IPS-18c (cell line): Measurements from ENCODE around the gene BTBD2.

ENCODE experiments used
- H3K4me3 ChIP-seq: 2 replicates; pipeline ENCODE4 v1.7.0; 2013; ENCODE audit warnings: low read depth, mild to moderate bottlenecking, low read length, moderate library complexity; ENCODE audit not compliant: insufficient read depth
- H3K9me3 ChIP-seq: one replicate; pipeline ENCODE4 v1.6.1; 2013; ENCODE audit warnings: mild to moderate bottlenecking, low read length, moderate library complexity; ENCODE audit not compliant: control insufficient read depth, insufficient read depth

BTBD2 gene

GRCh38 chr19:2053601-2054389, 38.3 kb upstream of the BTBD2 start:
- no peaks in the 10 kb centered on the region for H3K9me3 ChIP-seq

GRCh38 chr19:2051773-2052704, 36.5 kb upstream of the BTBD2 start:
- Histone ChIP-seq H3K9me3 (no peaks in the 10 kb centered on the region), H3K4me3 (no peak overlapping the region)

More at GRCh38 chr19:2053601-2054389, 38.3 kb upstream of the BTBD2 start:
- H3K4me3 ChIP-seq, result no peak overlapping the region

- peak within 1 kb of the TSS; percentile 79 for H3K4me3 ChIP-seq
- no peaks in the 10 kb centered on the region for H3K9me3 ChIP-seq
These were observed 35.7 kb upstream of the BTBD2 start, which contains the start of gene MKNK2 for GRCh38 chr19:2050991-2051772. MKNK2 (minus strand) TSS chr19:2051244; CDS start chr19:2050851, 393 bp downstream.

GRCh38 chr19:2050349-2050990, 35.0 kb upstream of the BTBD2 start:
- Histone ChIP-seq H3K4me3 (peak overlapping the region; percentile 79), H3K9me3 (no peaks in the 10 kb centered on the region)

GRCh38 chr19:2049741-2050348, 34.3 kb upstream of the BTBD2 start:
- no peaks in the 10 kb centered on the region for H3K9me3 ChIP-seq

GRCh38 chr19:2048959-2049740, 33.6 kb upstream of the BTBD2 start:
- Histone ChIP-seq H3K4me3 (peak overlapping the region; percentile 79; the same call in 1 of the 2 replicates), H3K9me3 (no peaks in the 10 kb centered on the region)

More at GRCh38 chr19:2049741-2050348, 34.3 kb upstream of the BTBD2 start:
- H3K4me3 ChIP-seq, result peak overlapping the region; percentile 79

GRCh38 chr19:2048104-2048958, 32.8 kb upstream of the BTBD2 start:
- no peaks in the 10 kb centered on the region for H3K9me3 ChIP-seq
- no peak overlapping the region for H3K4me3 ChIP-seq

- H3K9me3 ChIP-seq, result no peaks in the 10 kb centered on the region
- no peak overlapping the region for H3K4me3 ChIP-seq
These were observed 32.1 kb upstream of the BTBD2 start for GRCh38 chr19:2047449-2048103.

GRCh38 chr19:2047076-2047448, 31.5 kb upstream of the BTBD2 start:
- Histone ChIP-seq H3K9me3 (no peaks in the 10 kb centered on the region), H3K4me3 (no peak overlapping the region)

GRCh38 chr19:2046046-2046907, 30.8 kb upstream of the BTBD2 start:
- no peaks in the 10 kb centered on the region for H3K9me3 ChIP-seq
- no peak overlapping the region for H3K4me3 ChIP-seq

GRCh38 chr19:2045501-2046045, 30.1 kb upstream of the BTBD2 start:
- no peaks in the 10 kb centered on the region for H3K9me3 ChIP-seq
- no peak overlapping the region for H3K4me3 ChIP-seq

GRCh38 chr19:2044709-2045500, 29.4 kb upstream of the BTBD2 start:
- H3K9me3 ChIP-seq, result no peaks in the 10 kb centered on the region
- H3K4me3 ChIP-seq, result no peak overlapping the region
